ENCODE data around the gene CTU2. TPM values are rescaled to one million over a fixed set of nuclear protein-coding genes. Genes with fewer than 3 reads are reported as not detected.
A peak's percentile ranks its signal among the peaks of the same experiment; 100 is the strongest.

CTU2 gene
- polyA plus RNA-seq, 1 donor = 11.0 TPM

DNA sequence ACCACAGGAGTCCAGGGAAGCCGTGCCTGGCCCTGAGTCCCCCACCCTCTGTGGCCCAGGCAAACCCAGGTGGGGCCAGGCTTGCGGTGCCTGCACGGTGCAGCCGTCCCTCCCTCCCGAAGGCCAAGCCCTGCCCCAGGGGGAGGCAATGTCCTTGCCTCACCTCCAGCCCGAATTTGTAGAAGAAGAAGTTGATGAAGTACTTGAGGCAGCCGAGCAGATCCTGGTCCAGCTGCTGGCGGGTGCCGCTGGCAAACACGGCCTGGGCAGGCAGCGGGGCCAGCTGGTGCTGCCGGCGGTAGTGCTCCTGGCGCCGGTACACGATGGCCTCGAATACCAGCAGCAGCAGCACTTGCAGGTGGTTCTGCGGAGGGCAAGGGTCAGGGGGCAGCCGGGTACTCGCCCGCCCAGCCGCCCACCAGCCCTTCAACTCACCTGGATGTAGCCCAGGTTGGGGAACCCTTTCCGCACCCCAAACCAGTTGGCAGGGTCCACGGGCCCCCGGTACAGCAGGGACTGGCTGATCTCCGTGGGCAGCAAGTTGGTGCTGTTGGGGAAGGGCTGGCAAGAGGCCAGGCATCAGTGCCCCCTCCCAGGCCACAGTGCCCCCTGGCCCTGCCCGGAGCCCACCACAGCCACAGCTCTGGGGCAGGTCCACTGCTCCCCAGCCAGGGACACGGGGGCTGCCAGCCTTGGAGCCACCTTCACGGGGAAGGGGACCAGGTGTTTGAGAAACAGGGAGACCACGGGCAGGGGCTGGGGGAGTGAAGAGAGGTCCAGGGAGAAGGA lies 26.1 kb downstream of the CTU2 start:
- no peaks in the 10 kb centered on the region for H3K4me1 ChIP-seq (ENCODE audit: control insufficient read depth, insufficient read depth, low read length)
- no CpG with 5 or more reads among the region's 30 CpGs for WGBS (ENCODE audit: insufficient coverage, low lambda C conversion rate)
- no peaks in the 10 kb centered on the region for H3K27me3 ChIP-seq (ENCODE audit: control insufficient read depth, insufficient read depth, low read length)
- H3K27ac ChIP-seq (ENCODE audit: low read length) = no peak overlapping the region
- H3K9me3 ChIP-seq (ENCODE audit: control insufficient read depth, low read depth, low read length) = no peaks in the 10 kb centered on the region
- no peak overlapping the region for H3K4me3 ChIP-seq (ENCODE audit: low read length)
- peaks cover 59% of the 10 kb centered on the region for H3K36me3 ChIP-seq (ENCODE audit: control insufficient read depth, insufficient read depth, low read length)
- DNase-seq = no peak

DNA sequence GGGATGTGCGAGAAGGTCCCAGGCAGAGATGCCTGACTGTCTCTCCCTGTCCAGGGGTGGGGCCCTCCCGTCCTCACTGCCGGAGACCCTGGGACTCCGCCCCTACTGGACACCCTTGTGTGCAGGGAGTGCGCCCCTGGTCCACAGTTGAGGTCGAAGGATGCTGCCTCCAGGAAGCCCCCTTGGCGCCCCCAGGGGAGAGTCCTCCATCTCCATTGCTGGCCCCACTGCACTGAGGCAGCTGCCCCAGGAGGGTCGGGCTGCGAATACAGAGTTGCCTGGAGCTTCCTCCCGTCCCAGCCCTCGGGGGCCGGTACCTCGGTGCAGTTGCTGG lies 26.6 kb downstream of the CTU2 start:
- Histone ChIP-seq H3K4me1 (ENCODE audit: control insufficient read depth, insufficient read depth, low read length) (no peaks in the 10 kb centered on the region), H3K27ac (ENCODE audit: low read length) (no peak overlapping the region), H3K36me3 (ENCODE audit: control insufficient read depth, insufficient read depth, low read length) (peaks cover 58% of the 10 kb centered on the region), H3K9me3 (ENCODE audit: control insufficient read depth, low read depth, low read length) (no peaks in the 10 kb centered on the region), H3K4me3 (ENCODE audit: low read length) (no peak overlapping the region), H3K27me3 (ENCODE audit: control insufficient read depth, insufficient read depth, low read length) (no peaks in the 10 kb centered on the region)
- no CpG with 5 or more reads among the region's 13 CpGs for WGBS (ENCODE audit: insufficient coverage, low lambda C conversion rate)
- DNase-seq = no peak

DNA sequence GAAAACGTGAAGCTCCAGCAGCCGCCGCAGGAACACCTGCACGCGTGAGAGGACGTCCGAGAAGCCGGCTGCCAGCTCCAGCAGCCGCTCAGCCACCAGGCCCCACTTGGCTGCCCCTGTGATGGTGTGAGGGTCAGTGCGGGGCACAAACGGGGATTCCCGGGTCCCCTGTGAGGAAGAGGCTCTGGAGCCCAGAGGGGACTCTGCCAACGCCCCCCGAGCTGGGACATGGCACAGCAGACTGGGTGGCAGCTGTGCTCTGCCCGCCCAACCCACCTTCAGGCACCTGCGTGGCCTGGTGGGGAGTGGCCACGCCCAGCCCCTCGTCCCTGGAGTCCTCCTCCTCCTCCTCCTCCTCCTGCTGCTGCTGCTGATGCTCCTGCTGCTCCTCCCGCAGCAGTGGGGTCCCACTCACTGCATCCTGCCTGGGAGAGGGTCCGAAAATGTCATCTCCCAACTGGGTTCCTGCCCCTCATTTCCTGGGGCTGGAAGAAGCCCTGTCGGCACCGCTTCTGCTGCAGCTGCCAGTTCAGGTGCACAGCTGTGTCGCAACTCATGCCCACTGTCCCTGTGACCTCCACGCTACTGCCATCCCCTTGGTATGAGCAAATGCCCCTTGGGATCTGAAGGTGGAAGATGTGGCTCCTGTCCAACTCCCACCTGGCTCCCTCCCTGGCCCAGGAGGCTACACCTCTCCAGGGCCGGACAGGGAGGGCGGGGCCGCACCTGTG lies 27.5 kb downstream of the CTU2 start:
- no CpG with 5 or more reads among the region's 27 CpGs for WGBS (ENCODE audit: insufficient coverage, low lambda C conversion rate)
- peaks cover 60% of the 10 kb centered on the region for H3K36me3 ChIP-seq (ENCODE audit: control insufficient read depth, insufficient read depth, low read length)

DNA sequence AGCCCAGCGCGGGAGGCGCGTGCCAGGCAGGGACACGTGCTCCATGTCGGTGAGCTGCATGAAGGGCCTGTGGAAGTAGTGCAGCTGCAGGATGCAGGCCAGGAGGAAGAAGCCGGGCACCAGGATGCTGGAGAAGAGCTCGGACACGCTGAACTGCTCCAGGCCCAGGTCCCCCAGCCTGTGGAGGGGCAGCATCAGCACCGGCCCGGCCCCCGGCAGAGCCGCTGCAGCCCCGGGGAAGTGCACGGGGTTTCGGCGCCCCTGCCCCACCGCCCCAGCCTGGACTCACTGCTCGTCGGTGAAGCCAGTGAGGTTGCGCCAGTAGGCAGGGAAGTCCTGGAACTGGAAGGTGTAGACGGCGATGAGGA lies 28.0 kb downstream of the CTU2 start:
- peaks cover 60% of the 10 kb centered on the region for H3K36me3 ChIP-seq (ENCODE audit: control insufficient read depth, insufficient read depth, low read length)
- no CpG with 5 or more reads among the region's 23 CpGs for WGBS (ENCODE audit: insufficient coverage, low lambda C conversion rate)
- no peak overlapping the region for H3K4me3 ChIP-seq (ENCODE audit: low read length)
- no peaks in the 10 kb centered on the region for H3K4me1 ChIP-seq (ENCODE audit: control insufficient read depth, insufficient read depth, low read length)
- H3K9me3 ChIP-seq (ENCODE audit: control insufficient read depth, low read depth, low read length) = no peaks in the 10 kb centered on the region
- no peak overlapping the region for H3K27ac ChIP-seq (ENCODE audit: low read length)
- DNase-seq = no peak
- H3K27me3 ChIP-seq (ENCODE audit: control insufficient read depth, insufficient read depth, low read length) = no peaks in the 10 kb centered on the region

More for the DNA sequence above, 27.5 kb downstream of the CTU2 start:
- Histone ChIP-seq H3K4me1 (ENCODE audit: control insufficient read depth, insufficient read depth, low read length) (no peaks in the 10 kb centered on the region), H3K4me3 (ENCODE audit: low read length) (no peak overlapping the region), H3K27me3 (ENCODE audit: control insufficient read depth, insufficient read depth, low read length) (no peaks in the 10 kb centered on the region), H3K27ac (ENCODE audit: low read length) (no peak overlapping the region), H3K9me3 (ENCODE audit: control insufficient read depth, low read depth, low read length) (no peaks in the 10 kb centered on the region)
- DNase-seq = no peak

DNA sequence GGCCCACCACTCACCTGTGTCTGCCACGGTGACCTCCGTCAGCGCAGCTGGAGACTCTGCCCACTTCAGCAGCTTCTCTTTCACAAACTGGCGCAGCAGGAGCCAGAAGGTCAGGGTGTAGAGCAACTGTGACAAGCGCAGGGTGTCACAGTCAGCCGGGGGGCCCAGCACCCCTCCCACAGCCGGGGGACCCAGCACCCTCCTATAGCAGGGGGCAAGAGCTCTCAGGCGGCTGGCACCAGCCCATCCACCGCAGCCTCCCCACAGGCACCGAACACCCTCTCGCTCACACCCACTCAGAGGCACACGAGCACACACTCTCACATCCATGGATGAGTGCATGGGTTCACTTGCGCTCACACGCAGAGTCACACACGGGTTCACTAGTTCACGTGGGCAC lies 28.8 kb downstream of the CTU2 start:
- no peak for DNase-seq
- no CpG with 5 or more reads among the region's 16 CpGs for WGBS (ENCODE audit: insufficient coverage, low lambda C conversion rate)
- no peaks in the 10 kb centered on the region for H3K9me3 ChIP-seq (ENCODE audit: control insufficient read depth, low read depth, low read length)
- no peaks in the 10 kb centered on the region for H3K4me1 ChIP-seq (ENCODE audit: control insufficient read depth, insufficient read depth, low read length)
- H3K27ac ChIP-seq (ENCODE audit: low read length) = no peak overlapping the region
- peaks cover 59% of the 10 kb centered on the region for H3K36me3 ChIP-seq (ENCODE audit: control insufficient read depth, insufficient read depth, low read length)
- H3K27me3 ChIP-seq (ENCODE audit: control insufficient read depth, insufficient read depth, low read length) = no peaks in the 10 kb centered on the region
- no peak overlapping the region for H3K4me3 ChIP-seq (ENCODE audit: low read length)

DNA sequence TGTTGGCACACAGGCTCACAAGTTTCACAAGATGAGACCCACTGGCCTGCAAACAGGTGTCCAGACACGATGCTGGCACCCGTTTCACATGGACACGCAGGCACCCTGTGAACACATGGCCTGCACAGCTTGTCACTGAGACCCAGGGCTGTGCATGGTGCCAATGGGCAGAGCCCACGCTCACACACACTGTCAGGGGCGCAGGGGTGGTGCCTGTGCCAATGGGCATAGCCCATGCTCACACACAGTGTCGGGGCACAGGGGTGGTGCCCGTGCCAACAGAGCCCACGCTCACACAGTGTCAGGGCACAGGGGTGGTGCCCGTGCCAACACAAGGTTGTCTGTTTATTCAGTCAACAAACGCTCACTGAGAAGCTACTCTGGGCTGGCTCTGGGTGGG lies 29.3 kb downstream of the CTU2 start:
- no peaks in the 10 kb centered on the region for H3K4me1 ChIP-seq (ENCODE audit: control insufficient read depth, insufficient read depth, low read length)
- DNase-seq = no peak
- H3K36me3 ChIP-seq (ENCODE audit: control insufficient read depth, insufficient read depth, low read length) = peaks cover 60% of the 10 kb centered on the region
- no peak overlapping the region for H3K4me3 ChIP-seq (ENCODE audit: low read length)
- H3K27ac ChIP-seq (ENCODE audit: low read length) = no peak overlapping the region
- no peaks in the 10 kb centered on the region for H3K9me3 ChIP-seq (ENCODE audit: control insufficient read depth, low read depth, low read length)
- H3K27me3 ChIP-seq (ENCODE audit: control insufficient read depth, insufficient read depth, low read length) = no peaks in the 10 kb centered on the region
- WGBS (ENCODE audit: insufficient coverage, low lambda C conversion rate) = no CpG with 5 or more reads among the region's 10 CpGs

DNA sequence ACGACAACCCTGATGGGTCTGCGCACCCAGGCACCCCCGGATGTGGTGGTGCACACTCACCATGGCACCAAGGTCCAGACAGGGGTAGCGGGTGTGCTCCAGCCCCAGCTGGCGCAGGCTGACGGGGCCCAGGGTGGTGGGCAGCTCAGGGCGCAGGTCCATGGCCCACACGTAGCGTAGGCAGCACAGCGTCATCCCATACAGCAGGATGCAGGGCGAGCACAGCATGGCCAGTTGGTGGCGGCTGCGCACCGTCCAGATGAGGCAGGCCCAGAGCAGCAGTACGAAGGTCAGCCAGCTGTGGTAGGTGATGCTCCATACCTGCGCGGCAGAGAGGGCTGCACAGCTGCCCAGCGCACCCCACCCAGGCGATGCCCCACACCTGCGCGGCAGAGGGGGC lies 29.8 kb downstream of the CTU2 start:
- Histone ChIP-seq H3K4me1 (ENCODE audit: control insufficient read depth, insufficient read depth, low read length) (no peaks in the 10 kb centered on the region), H3K27ac (ENCODE audit: low read length) (no peak overlapping the region), H3K4me3 (ENCODE audit: low read length) (no peak overlapping the region), H3K9me3 (ENCODE audit: control insufficient read depth, low read depth, low read length) (no peaks in the 10 kb centered on the region), H3K36me3 (ENCODE audit: control insufficient read depth, insufficient read depth, low read length) (peaks cover 60% of the 10 kb centered on the region), H3K27me3 (ENCODE audit: control insufficient read depth, insufficient read depth, low read length) (no peaks in the 10 kb centered on the region)
- no peak for DNase-seq
- WGBS (ENCODE audit: insufficient coverage, low lambda C conversion rate) = no CpG with 5 or more reads among the region's 21 CpGs

DNA sequence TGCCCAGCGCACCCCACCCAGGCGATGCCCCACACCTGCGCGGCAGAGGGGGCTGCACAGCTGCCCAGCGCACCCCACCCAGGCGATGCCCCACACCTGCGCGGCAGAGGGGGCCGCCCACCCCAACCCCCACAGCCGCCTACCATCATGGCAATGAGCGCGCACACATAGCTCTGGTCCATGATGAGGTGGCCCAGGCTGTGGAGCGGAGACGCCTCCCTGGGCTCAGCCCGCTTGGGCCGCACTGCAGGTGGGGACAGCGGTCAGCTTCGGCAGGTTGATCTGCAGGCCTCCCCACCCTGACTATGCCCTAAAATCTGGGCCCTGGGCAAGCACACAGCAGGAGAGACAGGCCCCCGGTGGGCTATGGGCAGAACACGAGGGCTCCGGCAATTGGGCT lies 30.2 kb downstream of the CTU2 start:
- peaks cover 60% of the 10 kb centered on the region for H3K36me3 ChIP-seq (ENCODE audit: control insufficient read depth, insufficient read depth, low read length)

DNA sequence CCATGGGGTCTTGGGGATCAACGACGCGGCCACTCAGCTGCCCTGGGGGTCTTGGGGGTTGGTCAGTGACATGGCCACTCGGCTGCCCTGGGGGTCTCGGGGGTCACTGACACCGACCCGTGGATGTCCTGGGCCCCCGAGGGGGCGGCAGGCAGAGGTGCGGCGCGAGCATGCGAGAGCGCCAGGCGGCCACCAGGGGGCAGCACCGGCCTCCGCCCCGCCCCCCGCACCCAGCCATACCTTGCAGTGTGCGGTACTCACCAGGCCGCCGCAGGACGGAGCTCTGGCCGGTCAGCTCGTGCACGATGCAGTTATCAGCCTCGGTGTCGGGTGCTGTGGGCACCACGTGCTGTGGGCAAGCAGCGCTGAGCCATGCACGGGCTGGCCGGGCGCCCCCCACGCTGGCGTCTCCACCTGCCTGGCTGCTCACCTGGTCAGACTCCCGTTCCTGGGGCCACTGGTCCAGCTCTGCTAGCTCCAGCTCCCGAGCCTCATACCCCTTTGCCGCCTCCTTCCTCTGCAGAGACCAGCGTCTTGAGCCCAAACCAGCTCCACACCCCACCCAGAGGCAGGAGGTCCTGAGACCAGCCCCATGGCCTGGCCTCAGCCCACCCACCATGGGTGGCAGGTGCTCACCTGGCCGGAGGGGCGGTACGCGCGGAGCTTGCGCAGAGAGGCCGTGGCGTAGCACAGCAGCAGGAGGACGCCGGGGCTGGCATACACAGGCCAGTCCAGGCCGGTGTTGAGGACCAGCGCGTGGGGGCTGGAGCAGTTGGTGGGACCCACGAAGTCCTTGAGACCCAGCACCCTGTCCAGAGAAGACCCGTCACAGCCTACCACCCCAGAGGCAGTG lies 31.2 kb downstream of the CTU2 start:
- Histone ChIP-seq H3K4me1 (ENCODE audit: control insufficient read depth, insufficient read depth, low read length) (no peaks in the 10 kb centered on the region), H3K9me3 (ENCODE audit: control insufficient read depth, low read depth, low read length) (no peaks in the 10 kb centered on the region), H3K4me3 (ENCODE audit: low read length) (no peak overlapping the region), H3K27ac (ENCODE audit: low read length) (no peak overlapping the region), H3K27me3 (ENCODE audit: control insufficient read depth, insufficient read depth, low read length) (no peaks in the 10 kb centered on the region), H3K36me3 (ENCODE audit: control insufficient read depth, insufficient read depth, low read length) (peaks cover 61% of the 10 kb centered on the region)
- no CpG with 5 or more reads among the region's 54 CpGs for WGBS (ENCODE audit: insufficient coverage, low lambda C conversion rate)
- peak; percentile 60 to 77 for DNase-seq

More for the DNA sequence above, 30.2 kb downstream of the CTU2 start:
- DNase-seq = no peak
- no CpG with 5 or more reads among the region's 21 CpGs for WGBS (ENCODE audit: insufficient coverage, low lambda C conversion rate)
- Histone ChIP-seq H3K4me1 (ENCODE audit: control insufficient read depth, insufficient read depth, low read length) (no peaks in the 10 kb centered on the region), H3K9me3 (ENCODE audit: control insufficient read depth, low read depth, low read length) (no peaks in the 10 kb centered on the region), H3K4me3 (ENCODE audit: low read length) (no peak overlapping the region), H3K27me3 (ENCODE audit: control insufficient read depth, insufficient read depth, low read length) (no peaks in the 10 kb centered on the region), H3K27ac (ENCODE audit: low read length) (no peak overlapping the region)

Measured in large intestine (tissue), 3 donors.